HG02798 (cell line): ENCODE measurements around the gene RAB35.

Source experiments
- ATAC-seq: cut with Tn5 transposase; IDR thresholded peaks from one replicate; pipeline ENCODE4 v1.9.1; 2021; ENCODE audit warnings: mild to moderate bottlenecking; ENCODE audit not compliant: unreplicated experiment, poor library complexity

RAB35 gene

DNA sequence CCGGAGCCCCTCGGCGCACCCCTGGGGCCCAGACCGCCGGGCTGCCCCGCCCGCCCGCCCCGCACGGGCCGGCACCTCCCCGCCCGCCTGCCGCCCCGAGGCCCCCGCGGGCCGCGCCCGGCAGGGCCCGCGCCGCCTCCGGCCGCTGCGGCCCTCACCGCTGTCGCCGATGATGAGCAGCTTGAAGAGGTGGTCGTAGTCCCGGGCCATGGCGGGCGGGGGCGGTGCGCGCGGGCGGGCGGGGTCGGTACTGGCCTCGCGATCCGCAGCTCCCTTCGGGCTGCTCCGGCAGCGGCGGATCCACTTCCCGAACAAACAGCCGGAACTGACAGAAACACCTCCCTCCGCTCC, at the start of gene RAB35:
Gene RAB35, minus strand, starts transcription at position 313 of the 351 bp plus-strand sequence. Its CDS starts 103 bp downstream, at position 210.
- ATAC-seq: no peak

DNA sequence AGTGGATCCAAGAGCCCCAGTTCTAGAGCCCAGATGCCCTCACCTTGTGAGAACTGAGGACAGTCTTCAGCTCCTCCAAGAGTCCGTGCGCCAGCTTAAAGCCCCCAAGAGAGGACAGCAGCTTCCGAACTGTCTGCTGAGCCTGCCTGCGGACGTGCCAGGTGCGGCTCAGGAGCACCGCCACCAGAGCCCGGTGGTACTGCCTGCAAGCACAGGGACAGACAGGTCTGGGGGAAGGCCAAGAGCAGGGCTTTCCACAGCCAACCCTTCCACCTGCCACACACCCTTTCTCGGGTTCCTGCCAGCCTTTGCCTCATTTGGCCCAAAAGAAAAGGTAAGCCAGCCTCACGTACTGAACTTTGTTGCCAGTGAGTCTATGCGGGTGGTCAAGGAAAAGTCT, 47.7 kb upstream of the RAB35 start:
- ATAC-seq: no peak

DNA sequence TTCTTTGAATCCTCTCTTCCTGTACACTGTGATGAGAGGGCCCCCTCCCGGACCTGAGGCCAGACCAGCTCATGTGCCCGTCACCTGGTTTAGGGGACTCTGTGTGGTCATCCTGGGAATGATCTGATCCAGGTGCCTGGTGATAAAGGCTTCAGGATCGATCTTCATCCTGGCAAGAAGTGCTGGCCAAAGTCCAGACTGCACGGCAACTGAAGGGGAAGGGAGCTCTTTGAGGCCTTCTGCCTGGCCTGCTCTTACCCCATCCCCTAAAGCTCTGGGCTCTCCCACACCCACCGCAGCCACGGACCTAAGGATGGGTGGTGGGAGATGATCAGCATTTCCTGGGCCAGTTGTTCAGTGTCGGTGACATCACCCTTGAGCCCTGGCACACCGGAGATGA, 46.2 kb upstream of the RAB35 start:
- ATAC-seq: no peak

DNA sequence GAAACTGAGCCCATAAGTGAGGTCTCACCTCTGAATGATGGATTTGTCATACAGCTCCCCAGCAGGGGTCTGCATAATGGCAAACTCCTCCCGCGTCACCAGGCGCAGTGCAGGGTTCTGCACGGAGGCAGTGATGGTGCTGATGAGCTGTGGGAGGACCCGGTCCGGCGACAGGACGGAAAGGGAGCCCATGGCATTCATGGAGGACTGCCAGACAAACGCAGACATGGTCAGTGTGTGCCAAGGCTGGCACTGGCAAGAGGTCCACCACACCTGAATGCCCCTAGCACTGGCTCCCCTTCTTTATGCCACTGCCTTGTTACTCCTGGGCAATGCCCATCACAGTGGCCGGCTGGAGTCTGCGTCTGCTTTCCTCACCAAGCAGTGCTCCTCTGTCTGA, 45.3 kb upstream of the RAB35 start:
- no peak for ATAC-seq

DNA sequence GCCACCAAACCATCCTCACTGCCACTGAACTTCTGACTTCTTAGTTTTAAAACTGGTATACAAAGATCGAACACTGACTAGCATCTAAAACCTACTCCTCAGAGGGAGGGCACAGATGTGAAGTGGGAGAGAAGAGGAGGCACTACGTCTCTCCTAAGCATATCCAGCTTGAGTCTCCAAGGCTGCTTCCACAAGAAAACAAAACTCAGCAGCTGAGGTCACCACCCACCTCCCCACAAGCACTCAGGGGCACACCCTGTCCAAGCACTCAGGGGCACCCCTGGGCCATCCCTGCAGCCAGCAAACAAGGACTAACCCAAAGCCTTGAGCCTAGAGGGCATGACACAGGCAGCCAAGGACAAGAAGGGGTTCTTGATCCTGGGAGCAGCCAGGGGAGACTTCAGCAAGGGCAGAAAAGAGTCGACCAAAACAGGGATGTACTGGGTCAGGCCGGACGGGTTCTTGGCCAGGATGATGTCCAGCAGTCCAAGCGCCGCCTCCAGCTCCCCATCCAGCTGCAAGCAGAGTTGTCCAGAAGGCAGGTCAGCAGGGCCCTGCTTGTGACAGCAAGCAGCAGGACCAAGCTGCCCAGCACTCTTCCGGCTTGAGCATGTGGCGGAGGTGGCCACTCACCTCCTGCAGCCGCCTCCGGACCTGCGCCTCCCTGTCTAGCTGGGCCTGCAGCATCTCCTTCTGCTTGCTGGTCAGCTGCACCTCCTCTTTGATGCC, 43.1 kb upstream of the RAB35 start:
- no peak for ATAC-seq

DNA sequence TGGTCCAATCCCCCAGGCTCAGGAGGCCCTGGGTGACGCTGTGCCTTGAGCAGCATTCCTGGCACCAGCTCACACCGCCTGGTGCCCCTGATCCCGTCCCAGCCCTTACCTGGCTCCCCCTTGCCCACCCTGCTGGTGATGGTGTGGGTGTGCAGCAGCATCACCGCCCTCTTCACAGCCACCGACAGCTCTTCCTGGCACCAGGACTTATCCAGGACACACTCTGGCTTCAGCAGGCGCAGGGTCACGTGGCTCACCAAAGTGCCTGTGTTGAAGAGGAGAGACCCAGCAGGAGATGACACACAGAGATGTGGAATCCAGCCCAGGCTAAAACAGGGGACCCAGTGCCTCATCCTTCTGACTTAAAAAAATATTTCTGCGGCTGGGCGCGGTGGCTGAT, 41.8 kb upstream of the RAB35 start:
- ATAC-seq: no peak

DNA sequence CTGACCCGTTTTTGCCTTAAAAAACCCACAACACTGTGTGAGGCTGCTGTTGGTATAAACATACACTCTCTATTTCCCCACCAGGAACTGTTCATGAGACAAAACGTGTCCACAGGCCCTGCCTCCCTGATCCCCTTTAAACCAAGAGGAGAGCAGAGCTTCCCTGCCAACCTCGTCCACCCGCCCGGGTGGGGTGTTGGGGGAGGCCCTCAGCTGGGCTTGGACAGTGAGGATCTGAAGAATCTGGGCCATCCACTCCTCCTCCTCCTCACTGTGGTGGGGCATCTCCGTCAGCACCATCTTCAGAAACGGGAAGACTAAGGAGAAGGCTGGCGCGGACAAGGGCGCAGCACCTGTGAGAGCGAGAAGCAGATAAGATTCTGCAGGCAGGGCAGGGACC, 41.1 kb upstream of the RAB35 start:
- no peak for ATAC-seq

DNA sequence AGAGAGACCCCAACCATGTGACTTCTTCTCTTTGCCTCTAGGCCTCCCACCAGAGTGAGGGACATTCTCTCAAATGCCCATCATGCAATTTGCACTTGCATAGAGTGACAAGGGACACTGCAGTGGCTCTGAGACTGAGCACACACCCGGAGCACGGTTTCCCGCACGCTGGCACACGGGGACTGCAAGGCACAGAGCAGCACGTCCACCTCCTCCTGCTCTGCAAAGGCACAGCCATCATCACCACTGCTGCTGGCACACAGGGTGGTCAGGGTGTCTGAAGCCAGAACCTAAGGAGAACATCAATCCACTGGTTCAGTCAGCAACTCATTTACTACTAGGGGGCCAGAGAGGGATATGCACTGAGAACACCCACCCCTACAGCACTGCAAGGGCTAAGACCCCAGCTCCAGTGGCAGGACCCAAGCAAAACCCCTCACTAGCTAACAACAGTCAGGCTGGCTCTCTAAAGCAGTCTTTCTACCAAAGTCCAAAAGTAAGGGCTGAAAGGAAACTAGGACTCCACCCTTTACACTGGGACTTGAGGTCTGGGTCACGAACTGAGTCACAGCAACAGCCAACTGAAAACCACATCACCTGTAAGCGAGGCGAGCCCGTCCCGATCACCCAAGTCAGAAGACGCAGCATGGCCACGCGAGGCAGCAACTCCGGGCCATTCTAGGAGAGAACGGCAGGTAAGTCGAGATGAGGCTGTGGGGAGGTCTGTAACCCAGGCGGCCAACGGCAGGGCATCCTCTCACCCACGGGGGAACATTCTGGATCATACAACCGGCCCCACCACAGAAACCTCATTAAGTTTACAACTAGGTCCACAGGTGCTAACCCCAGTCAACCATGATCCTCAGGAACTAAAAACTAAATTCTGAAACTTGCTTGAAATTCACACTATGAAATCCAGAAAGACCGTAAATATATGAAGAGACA, 40.0 kb upstream of the RAB35 start:
- no peak for ATAC-seq

DNA sequence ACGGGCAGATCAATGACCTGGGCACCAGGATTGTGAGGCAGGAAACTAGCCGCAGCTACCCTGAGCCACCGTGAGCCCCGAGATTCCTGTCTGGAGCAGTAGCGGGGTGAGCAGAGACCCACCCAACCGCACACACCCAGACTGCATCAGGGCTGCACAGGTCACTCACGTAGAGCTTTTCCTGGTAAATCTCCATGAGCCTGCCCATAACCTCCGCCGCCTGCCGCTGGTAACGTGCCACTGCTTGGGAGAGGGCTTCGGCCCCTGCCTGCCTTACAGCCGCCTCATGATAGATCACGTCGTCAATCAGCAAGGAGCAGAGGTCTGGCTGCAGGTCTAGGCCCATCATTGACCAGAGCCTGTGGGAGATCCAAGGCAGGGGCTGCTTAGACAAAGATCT, 38.5 kb upstream of the RAB35 start:
- no peak for ATAC-seq

DNA sequence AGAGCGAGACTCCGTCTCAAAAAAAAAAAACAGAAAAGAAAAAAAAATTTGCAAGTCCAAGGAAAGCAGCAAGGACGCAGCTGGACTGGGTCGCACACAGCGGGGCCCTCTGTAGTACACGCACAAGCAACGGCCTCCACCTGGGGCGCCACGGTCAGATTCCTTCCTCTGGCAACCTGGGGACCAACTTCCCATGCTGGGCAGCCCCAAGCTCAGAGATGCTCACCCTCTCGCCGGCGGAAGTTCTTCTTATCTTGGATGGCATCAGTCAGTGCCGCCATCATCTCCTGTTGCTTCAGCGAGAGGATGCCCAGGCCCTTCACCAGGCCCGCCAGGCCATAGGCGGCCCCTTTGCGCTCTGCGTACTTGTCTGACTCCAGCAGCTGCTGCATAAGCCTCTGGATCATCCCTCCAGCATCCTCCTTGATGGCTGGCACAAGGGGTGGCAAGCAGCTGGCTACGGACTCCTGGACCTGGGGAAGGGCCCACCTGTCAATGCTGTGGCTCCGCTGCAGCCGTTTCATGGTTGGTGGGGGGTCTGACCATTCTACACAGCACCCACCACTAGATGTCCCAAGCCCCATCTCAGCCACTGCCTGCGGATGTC, 34.5 kb upstream of the RAB35 start:
- no peak for ATAC-seq

DNA sequence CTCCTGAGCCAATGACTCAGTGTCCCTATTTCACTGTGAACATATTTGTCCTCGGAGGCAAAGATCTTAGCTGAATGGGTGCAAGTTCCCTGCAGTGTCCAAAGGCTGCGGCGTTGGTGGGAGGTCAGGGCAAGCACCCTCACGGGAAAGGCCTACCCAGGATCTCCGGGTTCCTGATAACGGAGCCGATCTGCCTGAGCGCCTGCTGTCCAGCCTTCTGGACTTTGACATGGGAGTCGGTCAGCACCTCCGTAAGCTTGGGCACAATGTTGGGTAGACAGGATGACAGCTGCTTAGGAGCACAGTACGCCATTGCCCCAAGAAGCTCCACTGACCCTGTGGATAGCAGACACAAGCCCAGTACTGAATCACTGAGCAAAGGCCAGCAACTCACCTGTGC, 31.5 kb upstream of the RAB35 start:
- ATAC-seq: no peak

DNA sequence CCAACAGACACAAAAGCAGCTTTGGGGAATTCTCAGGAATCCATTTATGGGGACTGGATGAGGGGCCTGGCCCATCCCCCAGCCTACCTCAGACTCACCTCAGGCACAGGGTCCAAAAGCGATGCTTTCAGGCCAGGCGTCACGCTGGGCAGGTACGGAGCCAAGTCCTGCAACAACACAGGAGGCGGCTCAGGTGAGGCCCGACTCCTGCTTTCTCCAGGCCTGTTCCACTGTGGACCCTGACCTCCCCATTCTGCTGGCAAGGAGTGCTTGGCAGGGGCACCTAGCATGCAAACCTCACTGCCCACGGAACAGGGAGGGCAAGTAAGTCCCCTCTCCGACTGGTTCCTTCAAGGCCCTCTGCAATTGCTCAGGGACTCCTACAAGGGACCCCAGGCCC, 28.6 kb upstream of the RAB35 start:
- no peak for ATAC-seq

DNA sequence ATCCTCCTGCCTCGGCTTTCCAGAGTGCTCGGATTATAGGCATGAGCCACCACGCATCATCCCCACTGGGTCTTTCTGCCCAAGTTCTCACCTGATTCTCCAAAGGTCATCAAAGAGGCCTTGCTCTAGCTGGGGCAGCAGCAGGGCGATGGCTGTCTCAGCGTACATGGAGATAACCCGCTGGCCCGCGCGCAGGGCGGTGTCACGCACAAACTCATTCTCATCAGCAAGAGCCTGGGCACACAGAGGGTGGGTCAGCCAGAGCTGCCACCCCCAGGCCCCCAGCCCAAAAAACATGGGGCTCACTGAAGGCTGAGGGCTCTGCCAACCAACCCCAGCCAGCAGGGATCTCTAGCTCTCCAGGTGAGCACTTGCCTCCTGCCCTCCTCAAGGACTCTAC, 27.7 kb upstream of the RAB35 start:
- no peak for ATAC-seq

DNA sequence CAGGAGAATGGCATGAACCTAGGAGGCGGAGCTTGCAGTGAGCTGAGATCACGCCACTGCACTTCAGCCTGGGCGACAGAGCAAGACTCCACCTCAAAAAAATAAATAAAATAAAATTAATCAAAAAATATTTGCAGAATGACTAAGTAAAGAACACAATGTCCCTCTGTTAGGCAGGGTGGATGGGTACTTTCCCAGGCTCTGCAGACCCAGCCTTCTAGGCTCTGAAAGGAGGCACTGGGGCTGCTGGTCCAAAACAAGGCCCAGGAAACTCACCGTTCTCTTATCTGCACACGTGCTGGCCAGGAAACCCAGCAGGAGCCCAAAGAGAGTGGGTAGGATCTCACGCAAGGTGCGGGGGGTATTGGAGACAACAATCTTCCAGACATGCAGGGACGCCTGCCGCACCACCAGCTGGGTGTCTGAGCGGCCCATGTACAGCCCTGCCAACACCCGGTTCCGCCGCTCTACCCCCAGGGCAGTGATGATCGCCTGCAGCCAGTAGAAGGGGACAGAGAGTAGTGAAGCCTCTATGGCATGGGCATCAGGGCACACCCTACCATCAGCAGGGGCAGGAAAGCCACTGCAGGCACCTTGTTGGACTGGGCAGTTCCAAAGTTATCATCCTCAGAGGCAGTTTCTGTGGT, 25.8 kb upstream of the RAB35 start:
- no peak for ATAC-seq

DNA sequence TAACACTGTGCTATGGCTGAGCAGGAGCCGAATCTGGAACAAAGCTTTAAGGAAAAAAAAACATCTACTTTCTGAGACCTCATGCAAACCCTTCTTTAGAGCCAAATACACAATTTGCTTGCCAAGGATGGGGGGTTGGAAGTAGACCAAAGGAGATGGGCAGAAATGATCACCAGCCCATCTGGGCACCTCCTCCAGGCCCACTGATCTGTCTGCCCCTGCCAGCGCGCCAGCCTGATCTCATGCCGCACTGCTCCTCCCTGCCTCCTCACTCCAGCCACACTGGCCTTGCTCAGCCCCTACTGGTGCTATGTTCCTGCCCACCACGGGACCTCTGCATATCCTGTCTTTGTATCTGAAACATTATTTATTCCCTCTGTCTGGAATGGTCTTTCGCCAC, 24.8 kb upstream of the RAB35 start:
- no peak for ATAC-seq

DNA sequence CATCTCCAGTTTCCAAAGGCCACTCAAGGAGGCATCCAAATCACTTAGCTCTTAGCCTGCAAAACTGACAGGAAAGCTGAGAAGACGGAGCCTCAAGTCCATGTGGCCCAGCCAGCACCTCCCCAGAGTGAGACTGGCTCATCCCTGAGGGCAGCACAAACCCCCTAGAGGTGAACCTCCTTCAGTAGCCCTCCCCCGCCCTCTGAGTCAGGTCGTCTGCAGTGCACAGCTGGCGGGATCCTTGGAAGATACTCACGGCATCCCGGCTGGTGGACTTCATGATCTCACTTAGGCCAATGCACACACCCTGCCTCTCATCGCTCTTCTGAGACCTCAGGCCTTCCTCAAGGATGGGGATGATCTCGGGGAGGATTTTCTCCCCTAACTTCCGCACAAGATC, 24.1 kb upstream of the RAB35 start:
- no peak for ATAC-seq

DNA sequence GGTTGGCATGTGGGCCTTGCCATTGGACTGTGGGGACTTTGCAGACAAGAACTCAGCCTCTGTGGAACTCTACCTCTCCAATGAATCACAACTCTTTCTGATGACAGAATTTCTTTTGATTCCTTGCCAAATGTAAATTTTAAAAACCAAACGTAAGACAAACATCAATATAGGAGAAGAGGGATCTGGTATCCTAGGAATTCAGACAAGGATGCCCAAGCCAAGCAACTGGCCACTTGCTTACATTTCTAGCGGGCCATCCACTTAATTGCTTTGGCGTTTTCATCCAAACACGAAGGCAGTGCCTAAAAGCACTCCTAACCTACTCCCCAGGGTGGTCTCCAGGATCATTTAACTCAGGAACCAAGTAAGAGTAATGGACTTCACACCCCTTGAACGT, 23.4 kb upstream of the RAB35 start:
- ATAC-seq: no peak

DNA sequence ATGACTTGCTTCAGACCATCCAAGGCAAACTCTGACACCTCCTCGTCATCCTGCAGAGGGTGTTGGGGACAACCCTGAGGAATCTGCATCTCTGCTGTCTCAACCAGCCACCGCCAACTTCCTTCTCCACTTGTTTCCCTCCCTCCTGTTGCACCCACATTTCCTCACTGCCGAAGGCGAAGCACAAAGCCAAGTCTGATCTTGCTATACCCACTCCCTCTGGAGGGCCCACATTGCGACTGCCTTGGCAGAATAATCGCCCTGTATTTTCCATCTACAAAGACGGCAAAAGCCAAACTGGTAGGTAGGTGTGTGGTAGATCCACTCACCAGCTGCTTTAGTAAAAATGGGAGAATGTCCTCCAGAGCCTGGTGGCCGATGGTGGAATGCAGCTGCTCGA, 21.8 kb upstream of the RAB35 start:
- no peak for ATAC-seq

DNA sequence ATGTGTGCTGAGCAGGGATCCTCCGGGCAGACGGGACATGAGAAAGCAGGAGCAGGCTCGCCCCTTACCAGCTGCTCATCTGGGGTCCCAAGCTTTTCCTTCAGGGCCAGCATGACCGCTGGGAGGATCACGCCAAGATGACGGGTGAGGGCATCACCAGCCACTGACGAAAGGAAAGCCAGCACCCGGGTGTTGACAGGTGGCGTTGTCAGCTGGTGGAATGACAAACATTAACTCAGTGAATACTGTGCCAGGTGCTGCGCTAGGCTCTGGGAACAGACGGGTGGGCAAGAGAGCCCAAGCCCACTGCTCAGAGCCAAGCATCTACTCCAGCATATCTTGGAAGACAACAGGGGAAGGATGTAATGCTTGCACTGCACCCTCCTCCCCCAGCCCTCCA, 21.3 kb upstream of the RAB35 start:
- ATAC-seq: no peak

DNA sequence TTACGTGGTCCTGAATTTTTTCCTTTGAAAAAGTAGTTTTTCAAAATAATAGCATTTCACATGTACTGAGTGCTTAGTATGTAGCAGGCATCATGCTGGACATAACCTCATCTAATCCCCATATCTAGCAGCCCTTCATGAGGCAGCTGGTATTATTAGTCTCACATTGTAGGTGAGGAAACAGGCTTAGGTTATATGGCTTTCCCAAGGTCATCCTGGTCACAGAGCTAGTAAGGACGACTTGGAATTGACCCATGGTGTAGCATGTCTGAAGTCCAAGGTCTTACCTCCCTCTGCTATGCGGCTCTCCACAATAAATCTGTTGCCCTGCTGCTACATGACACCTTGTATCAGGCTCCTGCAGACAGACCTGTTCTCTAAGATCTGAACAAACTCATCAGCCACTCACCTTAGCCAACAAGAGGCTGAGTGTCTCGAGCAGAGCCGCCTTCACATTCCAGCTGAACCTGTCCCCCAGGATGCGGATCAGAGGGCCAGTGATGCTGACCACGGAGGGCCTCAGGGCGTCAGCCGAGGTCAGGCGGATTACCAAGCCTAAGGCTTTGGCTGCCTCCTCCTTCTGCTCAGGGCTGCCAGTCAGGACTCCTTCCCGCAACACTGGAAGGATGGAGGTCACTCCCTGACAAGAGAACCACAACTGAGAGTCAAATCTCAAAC, 19.7 kb upstream of the RAB35 start:
- ATAC-seq: no peak
